Activated CD8-positive, alpha-beta memory T cell treated with anti-CD3 and anti-CD28 coated beads for 1 hour (primary cell): ENCODE results near the gene CYP4B1.
"Not testable (repeated sequence)": the region's sequence is repeated elsewhere in the genome, so short reads cannot be mapped to it uniquely, and the experiment has no call there.

Source experiments
- DNase-seq, 2 donors: peaks; one replicate each; pipeline ENCODE4 v3.0.0-alpha.2; 2020; ENCODE audit warnings: low read depth in 1 of 2; ENCODE audit errors: extremely low read depth in 1 of 2

CYP4B1 gene

GRCh38 chr1:46813858-46814396, 15.1 kb downstream of the CYP4B1 start:
- no peak for DNase-seq

- DNase-seq, result no peak
Observed at GRCh38 chr1:46815133-46815532, 16.3 kb downstream of the CYP4B1 start.

- no peak for DNase-seq
Observed at GRCh38 chr1:46816930-46817329, 18.1 kb downstream of the CYP4B1 start.

DNA sequence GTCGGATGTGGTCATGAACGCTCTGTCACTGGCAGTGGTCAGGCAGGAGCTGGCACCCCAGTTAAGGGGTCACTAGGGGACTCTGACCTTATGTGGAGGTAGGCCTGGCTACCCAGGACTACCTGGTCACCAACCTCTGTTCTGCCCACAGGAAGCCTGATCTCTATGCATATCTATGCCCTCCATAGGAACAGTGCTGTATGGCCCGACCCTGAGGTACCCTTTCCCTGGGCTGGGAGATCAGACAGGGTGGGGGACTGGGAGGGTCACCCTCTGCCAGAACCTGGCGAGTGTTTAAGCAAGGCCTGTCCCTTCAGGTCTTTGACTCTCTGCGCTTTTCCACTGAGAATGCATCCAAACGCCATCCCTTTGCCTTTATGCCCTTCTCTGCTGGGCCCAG, 19.0 kb downstream of the CYP4B1 start:
- no peak for DNase-seq

DNA sequence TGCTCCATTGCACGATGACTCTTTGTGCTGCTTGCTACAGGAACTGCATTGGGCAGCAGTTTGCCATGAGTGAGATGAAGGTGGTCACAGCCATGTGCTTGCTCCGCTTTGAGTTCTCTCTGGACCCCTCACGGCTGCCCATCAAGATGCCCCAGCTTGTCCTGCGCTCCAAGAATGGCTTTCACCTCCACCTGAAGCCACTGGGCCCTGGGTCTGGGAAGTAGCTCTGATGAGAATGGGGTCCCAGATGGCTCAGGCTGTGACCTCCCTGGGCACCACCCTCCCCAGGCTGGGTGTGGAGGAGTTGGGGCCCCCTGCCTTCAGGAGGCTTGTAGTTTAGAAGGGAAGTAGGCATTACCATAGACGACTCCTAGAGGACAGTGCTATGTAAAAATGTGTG, 19.7 kb downstream of the CYP4B1 start:
- no peak for DNase-seq

GRCh38 chr1:46819335-46819734, 20.5 kb downstream of the CYP4B1 start:
- DNase-seq, result no peak

DNA sequence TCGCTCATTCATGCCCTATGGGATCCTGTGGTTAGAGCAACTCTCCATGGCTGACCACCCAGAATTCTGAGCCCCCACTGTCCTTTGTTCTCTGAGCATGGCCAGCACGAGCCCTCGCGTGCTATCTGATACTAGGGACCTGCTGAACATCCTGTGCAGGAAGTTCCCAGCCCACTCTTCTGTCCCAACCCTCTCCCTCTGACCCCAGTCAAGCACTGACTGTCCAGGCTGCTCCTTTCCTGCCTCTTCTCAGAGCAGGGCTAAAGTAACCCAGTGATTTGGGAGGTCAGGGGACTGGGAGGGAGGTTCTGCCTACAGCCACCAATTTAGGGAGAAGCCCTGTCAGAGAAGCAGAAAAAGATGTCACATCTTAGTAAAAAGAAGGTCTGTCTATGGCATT, 21.2 kb downstream of the CYP4B1 start:
- no peak for DNase-seq

DNA sequence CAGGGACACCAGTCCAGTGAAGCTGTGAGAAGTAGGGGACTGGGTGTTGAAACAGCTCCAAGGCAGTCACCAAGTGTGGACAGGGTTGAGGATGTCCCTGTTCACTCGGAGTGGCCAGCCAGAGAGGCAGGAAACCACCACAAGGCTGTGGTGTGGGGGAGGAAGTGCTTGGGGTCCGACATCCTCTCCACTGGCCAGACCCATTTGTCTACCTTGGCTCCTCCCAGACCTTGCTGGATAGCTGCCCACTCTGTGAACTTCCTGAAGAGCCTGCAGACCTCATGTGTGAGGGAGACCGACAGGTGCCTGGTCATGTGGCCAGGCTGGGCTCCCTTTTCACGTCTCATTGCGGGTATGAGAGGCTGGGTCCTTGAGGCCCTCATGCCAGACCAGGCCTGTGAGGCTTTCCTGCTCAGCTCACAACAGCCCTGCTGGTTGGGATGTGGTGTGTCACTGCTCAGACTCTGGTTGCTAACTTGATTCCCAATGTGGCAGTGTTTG, 21.8 kb downstream of the CYP4B1 start:
- no peak for DNase-seq

DNA sequence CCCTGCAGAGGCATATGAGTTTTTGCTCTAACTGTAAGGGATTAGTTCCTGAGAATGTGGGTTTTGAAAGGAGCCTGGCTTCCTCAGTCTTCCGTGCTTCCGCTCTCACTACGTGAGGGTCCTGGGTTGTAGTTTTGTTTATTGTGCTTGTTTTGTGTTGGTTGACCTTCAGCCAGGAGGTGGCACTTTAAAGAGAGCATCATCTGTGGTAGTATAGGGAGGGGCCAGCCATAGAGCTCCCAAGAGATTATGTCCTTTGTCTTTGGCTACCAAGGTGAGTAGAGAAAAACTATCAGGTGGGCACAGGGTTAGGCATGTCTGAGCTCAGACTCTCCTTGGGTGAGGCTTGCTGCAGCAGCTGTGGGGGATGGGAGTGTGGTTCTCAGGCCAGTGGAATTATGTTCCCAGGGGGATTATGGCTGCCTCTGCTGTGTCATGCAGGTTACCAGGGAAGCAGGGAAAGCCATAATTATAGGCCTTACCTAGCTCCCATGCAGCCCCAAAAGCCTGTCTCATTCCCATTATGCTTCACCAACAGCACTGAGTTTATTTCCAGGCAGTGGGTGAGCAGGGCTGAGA, 23.5 kb downstream of the CYP4B1 start:
- no peak for DNase-seq

- no peak for DNase-seq
Observed at GRCh38 chr1:46823151-46823550, 24.3 kb downstream of the CYP4B1 start.

DNA sequence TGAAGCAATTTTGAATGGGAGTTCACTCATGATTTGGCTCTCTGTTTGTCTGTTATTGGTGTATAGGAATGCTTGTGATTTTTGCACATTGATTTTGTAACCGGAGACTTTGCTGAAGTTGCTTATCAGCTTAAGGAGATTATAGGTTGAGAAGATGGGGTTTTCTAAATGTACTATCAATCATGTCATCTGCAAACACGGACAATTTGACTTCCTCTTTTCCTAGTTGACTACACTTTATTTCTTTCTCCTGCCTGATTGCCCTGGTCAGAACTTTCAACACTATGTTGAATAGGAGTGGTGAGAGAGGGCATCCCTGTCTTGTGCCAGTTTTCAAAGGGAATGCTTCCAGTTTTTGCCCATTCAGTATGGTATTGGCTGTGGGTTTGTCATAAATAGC, 28.0 kb downstream of the CYP4B1 start:
- DNase-seq, result not testable (repeated sequence)

DNA sequence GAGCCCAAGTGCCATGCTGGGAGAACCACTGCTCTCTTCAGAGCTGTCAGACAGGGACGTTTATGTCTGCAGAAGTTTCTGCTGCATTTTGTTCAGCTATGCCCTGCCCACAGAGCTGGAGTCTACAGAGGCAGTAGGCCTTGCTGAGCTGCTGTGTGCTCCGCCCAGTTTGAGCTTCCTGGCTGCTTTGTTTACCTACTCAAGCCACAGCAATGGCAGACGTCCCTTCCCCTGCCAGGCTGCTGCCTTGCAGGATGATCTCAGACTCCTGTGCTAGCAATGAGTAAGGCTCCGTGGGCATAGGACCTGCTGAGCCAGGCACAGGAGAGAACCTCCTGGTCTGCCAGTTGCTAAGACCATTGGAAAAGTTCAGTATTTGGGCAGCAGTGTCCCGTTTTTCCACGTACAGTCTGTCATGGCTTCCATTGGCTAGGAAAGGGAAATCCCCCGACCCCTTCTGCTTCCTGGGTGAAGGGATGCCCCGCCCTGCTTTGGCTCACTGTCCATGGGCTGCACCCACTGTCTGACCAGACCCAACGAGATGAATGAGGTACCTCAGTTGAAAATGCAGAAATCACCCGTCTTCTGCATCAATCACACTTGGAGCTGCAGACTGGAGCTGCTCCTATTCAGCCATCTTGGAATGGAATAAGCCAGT, 31.9 kb downstream of the CYP4B1 start:
- no peak for DNase-seq

DNA sequence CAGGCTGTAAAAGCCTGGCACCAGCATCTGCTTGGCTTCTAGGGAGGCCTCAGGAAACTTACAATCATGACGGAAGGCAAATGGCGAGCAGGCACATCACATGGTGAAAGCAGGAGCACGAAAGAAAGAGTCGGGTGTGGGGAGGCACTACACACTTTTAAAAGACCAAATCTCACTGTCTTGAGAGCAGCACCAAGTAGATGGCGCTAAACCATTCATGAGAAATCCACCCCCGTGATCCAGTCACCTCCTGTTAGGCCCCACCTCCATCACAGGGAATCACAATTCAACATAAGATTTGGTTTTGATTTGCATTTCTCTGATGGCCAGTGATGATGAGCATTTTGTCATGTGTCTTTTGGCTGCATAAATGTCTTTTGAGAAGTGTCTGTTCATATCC, 36.6 kb downstream of the CYP4B1 start:
- not testable (repeated sequence) for DNase-seq

GRCh38 chr1:46846386-46846785, 47.5 kb downstream of the CYP4B1 start:
- not testable (repeated sequence) for DNase-seq

DNA sequence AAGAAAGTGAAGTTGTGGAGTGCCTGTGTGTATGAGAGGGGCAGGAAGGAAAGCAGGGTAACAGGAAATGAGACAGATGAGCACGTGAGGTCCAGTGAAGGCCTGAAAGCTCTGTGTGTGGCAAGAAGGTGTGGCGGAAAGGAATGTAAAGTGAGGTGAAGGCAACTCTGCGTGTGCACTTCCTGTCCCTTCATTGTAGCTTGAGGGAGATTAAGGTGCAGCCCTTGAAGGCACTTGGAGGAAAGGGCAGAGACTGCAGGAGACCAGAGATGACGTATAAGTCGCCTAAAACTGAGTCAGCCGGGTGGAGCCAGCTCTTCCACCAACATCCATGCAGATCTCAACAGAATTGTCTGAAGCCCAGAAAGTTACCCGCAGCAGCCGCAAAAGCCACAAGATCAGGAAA, 58.8 kb downstream of the CYP4B1 start:
- not testable (repeated sequence) for DNase-seq

DNA sequence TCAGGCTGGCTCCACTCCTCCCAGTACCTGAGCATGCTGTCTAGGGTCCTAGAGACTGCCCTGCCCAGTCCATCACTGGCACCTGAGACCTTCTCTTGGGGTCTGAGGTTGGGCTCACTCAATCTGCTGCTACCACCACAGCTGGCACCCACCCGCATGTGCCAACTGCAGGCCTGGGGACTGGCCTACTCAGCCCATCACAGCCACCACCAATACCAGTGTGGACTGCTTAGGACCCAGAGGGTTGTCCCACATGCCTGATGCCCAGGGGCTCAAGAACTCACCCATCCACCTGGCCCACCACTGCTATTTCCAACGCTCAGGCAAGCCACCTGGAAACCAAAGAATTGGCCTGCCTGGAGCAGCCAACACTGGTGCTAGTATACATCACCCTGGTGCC, 63.5 kb downstream of the CYP4B1 start:
- no peak for DNase-seq
